HG02571 (cell line): ENCODE data around the gene FAM131A.

Source experiments
- ATAC-seq: cut with Tn5 transposase; IDR thresholded peaks from one replicate; pipeline ENCODE4 v1.9.1; 2021; ENCODE audit warnings: mild to moderate bottlenecking, moderate library complexity; ENCODE audit not compliant: unreplicated experiment

The FAM131A gene

GRCh38 chr3:184316792-184317191 lies 20.6 kb upstream of the FAM131A start:
- ATAC-seq = no peak

- no peak for ATAC-seq
Measured at GRCh38 chr3:184317201-184317600, 20.2 kb upstream of the FAM131A start.

DNA sequence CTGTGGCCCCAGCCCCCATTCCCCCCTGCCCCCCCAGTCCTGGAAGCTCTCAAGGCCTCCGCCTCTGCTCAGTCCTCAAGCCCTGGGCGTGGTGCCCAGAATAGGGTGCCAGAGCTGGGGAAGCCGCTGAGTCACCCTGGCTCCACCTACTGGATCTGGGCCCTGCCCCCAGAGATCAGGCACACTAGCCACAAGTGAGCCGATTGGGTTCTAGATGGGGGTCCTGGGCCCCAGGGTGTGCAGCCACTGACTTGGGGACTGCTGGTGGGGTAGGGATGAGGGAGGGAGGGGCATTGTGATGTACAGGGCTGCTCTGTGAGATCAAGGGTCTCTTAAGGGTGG lies 17.3 kb upstream of the FAM131A start:
- ATAC-seq = no peak

- no peak for ATAC-seq
Measured at GRCh38 chr3:184321666-184322065, 15.7 kb upstream of the FAM131A start.

DNA sequence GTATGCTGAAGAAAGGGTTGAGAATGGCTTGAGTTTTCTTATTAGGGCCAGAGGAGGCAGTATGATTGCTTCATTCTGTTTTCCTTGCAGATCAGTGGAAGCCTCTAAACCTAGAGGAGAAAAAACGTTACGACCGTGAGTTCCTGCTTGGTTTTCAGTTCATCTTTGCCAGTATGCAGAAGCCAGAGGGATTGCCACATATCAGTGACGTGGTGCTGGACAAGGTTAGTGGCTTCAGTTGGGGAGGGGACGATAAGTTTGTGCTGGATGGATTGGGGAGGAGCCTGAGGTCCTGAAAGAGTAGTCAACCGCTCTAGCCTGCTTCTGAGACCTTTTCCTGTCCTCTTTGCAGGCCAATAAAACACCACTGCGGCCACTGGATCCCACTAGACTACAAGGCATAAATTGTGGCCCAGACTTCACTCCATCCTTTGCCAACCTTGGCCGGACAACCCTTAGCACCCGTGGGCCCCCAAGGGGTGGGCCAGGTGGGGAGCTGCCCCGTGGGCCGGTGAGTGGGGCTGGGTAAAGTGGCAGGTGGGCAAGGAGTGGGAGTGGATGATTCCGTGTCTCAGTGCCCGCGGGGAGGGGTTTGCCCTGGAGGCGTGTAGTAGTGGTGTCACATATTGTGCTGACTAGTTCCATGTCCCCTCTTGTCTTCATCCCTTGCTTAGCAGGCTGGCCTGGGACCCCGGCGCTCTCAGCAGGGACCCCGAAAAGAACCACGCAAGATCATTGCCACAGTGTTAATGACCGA lies 14.5 kb upstream of the FAM131A start:
- no peak for ATAC-seq

DNA sequence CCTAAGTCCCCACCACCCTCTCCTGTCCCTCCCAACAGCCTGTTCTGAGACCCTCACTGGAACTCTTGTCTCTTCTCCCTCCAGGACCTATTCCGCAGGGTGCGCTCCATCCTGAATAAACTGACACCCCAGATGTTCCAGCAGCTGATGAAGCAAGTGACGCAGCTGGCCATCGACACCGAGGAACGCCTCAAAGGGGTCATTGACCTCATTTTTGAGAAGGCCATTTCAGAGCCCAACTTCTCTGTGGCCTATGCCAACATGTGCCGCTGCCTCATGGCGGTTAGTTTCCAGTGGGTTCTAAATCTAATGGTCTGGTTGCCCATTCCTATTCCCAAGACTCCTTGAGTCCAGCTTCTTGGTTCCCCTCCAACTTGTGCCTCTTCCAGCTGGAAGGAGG lies 13.7 kb upstream of the FAM131A start:
- no peak for ATAC-seq

GRCh38 chr3:184325269-184325668 lies 12.1 kb upstream of the FAM131A start:
- ATAC-seq = no peak

DNA sequence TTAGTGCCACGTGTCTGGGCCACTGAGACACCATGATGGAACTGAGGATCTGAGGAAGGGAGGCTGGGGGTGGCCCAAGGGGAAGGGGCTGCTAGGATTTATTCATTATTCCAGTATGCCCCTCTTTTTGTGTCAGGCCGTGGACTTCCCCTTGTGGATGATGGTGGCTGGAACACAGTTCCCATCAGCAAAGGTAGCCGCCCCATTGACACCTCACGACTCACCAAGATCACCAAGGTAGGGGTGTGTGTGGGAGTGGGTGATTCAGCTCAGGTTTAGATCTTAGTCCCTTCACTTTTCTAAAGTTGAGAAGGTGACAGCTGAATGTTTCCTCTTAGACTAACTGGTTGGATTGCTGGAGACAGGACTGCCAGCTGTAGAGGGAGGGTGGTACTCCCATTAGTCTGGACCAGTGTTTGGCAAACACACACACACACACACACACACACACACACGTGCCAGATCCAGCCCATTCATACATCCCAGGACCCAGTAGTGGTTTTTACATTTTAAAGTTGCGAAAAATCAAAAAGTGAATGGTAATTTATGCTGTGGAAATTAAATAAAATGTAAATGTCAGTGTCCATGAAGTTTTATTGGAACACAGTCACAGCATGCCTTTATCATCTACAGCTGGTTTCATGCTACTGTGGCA lies 11.6 kb upstream of the FAM131A start:
- no peak for ATAC-seq

DNA sequence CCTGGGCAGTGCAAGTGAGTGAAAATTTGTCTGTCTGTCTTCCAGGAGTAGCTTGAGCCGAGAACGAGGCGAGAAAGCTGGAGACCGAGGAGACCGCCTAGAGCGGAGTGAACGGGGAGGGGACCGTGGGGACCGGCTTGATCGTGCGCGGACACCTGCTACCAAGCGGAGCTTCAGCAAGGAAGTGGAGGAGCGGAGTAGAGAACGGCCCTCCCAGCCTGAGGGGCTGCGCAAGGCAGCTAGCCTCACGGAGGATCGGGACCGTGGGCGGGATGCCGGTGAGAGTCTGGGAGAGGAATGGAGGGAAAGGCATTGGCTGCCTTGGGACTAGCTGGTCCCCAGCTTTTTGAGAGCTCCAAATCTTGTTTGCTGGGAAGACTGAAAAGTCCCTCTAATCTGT lies 10.2 kb upstream of the FAM131A start:
- ATAC-seq = no peak

DNA sequence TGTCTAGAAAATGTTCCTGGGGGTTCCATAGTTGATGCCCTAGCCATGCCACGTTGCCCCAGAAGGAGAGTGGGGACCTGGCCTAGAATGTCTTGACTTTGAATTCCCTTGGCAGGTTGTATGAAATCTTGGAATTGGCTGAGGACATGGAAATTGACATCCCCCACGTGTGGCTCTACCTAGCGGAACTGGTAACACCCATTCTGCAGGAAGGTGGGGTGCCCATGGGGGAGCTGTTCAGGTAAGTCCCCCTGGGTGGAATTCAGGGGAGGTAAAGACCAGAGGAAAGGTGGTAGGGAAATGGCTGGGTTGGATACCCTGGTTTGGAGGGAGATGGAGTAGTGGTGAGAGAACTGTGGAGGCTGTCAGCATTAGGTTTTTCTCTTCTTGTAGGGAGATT lies 8.9 kb upstream of the FAM131A start:
- no peak for ATAC-seq

DNA sequence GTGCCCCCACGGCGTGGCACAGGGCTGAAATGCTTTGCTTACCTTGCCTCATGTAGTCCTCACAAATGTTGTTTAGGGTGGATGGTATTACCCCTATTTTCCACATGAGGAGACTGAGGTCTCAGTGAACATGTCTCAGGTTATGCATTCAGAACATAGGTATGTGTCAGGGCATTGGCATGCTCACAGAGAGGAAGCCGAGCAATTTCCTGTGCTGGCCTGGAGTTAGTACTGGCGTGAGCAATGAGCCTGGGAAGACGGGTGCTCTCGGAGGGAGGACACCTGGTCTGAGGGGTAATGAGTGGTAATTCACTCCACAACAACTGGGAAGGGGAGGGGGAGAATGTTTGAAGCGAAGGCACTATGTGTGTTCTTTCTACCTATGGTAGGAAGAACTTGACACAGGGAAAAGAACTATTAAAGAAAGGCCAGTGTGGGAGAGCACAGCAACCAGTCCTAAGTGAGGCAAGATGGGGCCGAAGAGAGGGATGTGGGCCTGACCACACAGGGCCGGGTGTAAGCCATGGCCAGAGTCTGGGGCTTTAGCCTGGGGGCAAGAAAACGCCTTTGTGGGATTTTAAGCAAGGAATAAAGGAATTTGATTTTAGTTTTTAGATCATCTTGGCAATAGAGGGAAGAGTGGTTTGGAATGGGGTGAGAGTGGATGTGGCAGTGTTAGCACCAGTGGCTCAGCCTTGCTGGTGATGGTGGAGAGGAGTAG lies 4.9 kb upstream of the FAM131A start:
- ATAC-seq = no peak

DNA sequence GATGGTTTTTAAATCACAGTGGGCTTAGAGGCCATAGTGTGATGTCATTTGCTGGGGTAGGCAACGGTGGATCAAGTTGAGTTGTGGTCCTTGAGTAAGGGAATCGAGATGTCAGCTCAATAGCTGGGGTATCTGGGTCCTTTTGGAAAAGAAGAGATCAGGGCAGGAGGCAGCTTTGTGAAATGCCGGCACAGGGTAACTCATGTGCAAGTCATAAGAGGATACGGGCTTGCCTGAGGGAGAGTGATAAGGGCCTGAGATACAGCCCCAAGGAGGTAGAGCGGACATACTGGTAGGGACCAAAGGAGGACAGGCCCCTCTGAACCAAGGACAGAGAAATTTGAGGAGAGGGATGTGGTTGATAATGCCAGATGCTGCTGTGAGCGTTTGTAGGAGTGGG lies 4.2 kb upstream of the FAM131A start:
- ATAC-seq = no peak

GRCh38 chr3:184333700-184334099 lies 3.7 kb upstream of the FAM131A start:
- no peak for ATAC-seq

DNA sequence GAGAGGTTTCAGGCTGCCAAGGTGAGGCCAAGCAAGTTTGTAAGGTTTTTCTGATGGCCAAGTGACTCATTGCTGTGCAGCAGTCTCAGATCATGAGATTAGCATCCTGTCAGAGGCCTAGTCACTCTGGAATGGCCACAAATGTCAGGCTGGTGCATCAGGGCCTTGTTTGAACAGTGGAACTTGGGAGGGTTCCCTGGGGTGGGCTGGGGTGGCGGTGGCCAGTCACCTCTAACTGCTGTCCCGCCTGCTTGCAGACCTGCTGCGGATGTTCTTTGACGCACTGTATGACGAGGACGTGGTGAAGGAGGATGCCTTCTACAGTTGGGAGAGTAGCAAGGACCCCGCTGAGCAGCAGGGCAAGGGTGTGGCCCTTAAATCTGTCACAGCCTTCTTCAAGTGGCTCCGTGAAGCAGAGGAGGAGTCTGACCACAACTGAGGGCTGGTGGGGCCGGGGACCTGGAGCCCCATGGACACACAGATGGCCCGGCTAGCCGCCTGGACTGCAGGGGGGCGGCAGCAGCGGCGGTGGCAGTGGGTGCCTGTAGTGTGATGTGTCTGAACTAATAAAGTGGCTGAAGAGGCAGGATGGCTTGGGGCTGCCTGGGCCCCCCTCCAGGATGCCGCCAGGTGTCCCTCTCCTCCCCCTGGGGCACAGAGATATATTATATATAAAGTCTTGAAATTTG lies 2.8 kb upstream of the FAM131A start:
- no peak for ATAC-seq

DNA sequence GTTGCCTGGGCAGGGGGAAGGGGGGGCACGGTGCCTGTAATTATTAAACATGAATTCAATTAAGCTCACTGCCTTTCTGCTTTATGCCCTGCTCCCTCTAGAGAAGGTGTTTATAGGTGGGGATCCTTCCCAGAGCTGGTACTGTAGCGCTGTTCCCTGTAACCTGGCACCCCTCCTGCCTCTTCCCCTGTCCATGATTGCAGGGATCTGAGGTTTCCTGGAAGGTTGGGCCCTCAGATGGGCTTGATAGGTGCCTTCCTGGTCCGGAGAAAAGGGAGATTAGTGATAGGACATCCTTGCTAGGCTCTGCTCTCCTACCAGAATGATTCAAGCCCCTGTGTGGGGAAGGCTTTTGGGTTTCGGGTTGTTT lies 2.1 kb upstream of the FAM131A start:
- ATAC-seq = peak; percentile 6

- ATAC-seq = peak; percentile 77
Measured at GRCh38 chr3:184335661-184336546, 1.5 kb upstream of the FAM131A start.

DNA sequence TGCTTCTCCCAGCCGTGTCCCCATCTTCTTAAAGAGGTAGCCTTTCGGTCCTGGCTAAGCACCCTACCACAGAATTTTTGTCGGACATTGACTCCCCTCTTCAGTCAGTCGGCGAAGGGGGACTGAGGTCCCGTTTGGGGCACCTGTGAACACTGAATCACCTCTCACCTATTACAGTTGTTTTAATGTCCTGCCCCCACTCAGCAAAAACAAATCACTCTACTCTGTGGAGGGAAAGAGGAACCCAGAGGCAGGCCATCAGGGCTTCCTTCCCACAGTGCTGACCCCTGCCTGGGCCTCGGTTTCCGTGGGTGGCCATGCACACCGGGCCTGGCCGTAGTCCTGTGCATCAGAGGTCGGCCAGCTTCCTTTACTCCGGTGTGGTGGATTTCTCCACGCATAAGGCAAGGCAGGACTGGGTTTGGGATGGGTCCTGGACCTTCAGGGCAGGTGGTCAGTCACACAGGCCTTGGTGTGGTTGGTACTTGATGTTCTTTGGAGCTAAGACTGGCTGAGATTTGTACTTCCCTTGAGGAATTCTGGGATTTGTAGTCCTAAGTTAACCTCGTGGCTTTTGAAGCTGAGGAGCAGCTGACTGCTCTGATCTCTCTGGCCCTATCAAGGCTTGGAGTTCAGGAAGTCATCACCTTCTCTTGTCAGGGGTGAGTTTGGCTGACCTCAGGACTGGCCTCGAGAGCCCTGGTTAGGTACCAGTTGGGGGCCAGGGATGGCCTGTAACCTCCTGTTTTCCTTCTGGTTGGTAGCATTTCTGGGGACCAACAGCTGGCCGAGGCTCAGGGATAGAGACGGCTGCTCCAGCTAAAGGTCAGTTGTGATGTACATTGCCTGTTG lies 627 bp upstream of the FAM131A start:
- ATAC-seq = no peak

DNA sequence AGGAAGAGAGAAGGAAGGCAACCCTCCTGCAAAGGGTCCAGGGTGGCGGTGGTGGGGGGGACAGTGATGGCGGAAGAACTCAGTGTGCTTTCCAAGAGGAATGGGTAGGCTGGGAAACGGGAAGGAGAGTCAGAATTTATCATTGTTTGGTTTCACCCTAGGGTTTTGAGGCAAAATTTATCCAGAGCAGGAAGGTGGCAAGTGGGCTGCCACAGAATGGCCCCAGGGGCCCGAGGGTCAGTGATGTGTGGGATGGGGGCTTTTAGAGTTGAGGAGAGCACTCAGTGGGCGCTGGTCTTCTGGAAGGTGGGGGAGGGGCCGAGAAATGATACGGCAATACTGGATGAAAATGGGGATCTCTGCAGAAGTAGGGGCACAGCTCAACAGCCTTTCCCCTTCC lies 581 bp downstream of the FAM131A start:
- ATAC-seq = no peak

GRCh38 chr3:184338511-184338945 lies 1.1 kb downstream of the FAM131A start:
- no peak for ATAC-seq

DNA sequence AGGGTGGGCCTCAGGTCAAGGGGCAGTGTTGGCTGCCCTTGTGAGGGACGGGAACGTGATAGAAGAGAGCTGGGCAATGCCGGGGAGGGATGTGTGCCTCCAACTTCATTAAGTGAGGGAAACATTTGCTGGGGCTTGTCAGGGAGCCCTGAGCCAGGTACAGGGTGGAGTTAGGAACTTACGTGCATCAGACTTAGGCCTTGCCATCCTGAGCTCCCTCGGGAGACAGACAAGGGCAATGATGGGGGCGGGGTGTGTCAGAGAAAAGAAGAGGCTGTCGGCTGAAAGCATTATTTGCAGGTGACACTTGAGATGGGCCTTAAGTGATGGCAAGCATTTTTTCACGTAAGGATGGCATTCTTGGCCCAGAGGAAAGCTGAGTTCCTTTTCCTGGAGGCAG lies 1.6 kb downstream of the FAM131A start:
- no peak for ATAC-seq
